Astrocyte (in vitro differentiated cells and primary cell): ENCODE data around the gene GLT8D2. TPM values are rescaled to one million over a fixed set of nuclear protein-coding genes. Genes with fewer than 3 reads are reported as not detected.

Experiments used
- DNase-seq: peaks from one replicate; pipeline ENCODE4 v3.0.0-alpha.2; 2010; ENCODE audit warnings: low read depth
- FAIRE-seq: peaks from 2 replicates; lab custom pipeline; 2011; peaks lifted over from hg19 to GRCh38; lab: Jason Lieb, UNC
- H2AFZ ChIP-seq: 2 replicates; pipeline ENCODE4 v1.6.0; 2012; ENCODE audit warnings: low read depth, low read length, inconsistent platforms
- H3K27ac ChIP-seq: 2 replicates; pipeline ENCODE4 v1.5.1; 2011; ENCODE audit warnings: low read depth, low read length, inconsistent platforms
- H3K27me3 ChIP-seq: 2 replicates; pipeline ENCODE4 v1.6.0; 2011; ENCODE audit warnings: low read length, inconsistent platforms; ENCODE audit not compliant: insufficient read depth
- H3K36me3 ChIP-seq: 2 replicates; pipeline ENCODE4 v1.5.1; 2011; ENCODE audit warnings: low read length, inconsistent platforms; ENCODE audit not compliant: insufficient read depth
- H3K4me1 ChIP-seq: 2 replicates; pipeline ENCODE4 v1.5.1; 2011; ENCODE audit warnings: low read length, inconsistent platforms; ENCODE audit not compliant: insufficient read depth
- H3K4me2 ChIP-seq: 2 replicates; pipeline ENCODE4 v1.6.0; 2012; ENCODE audit warnings: low read length, inconsistent platforms
- H3K4me3 ChIP-seq: 2 replicates; pipeline ENCODE4 v1.5.1; 2011; ENCODE audit warnings: low read depth, mild to moderate bottlenecking, low read length, inconsistent platforms; ENCODE audit not compliant: insufficient read depth
- H3K79me2 ChIP-seq: 2 replicates; pipeline ENCODE4 v1.6.0; 2012; ENCODE audit warnings: mild to moderate bottlenecking, low read length, inconsistent platforms; ENCODE audit not compliant: insufficient read depth
- H3K9ac ChIP-seq: 2 replicates; pipeline ENCODE4 v1.6.0; 2012; ENCODE audit warnings: mild to moderate bottlenecking, low read length, inconsistent platforms
- H3K9me3 ChIP-seq: 2 replicates; pipeline ENCODE4 v1.5.1; 2012; ENCODE audit warnings: low read depth, mild to moderate bottlenecking, low read length, inconsistent platforms; ENCODE audit not compliant: insufficient read depth
- H4K20me1 ChIP-seq: 2 replicates; pipeline ENCODE4 v1.6.0; 2012; ENCODE audit warnings: low read length, inconsistent platforms; ENCODE audit not compliant: insufficient read depth
- H3K27ac Mint-ChIP-seq: one replicate; pipeline ENCODE4 v1.8.0; 2021; ENCODE audit warnings: mild to moderate bottlenecking, mixed read lengths; ENCODE audit not compliant: unreplicated experiment
- H3K27me3 Mint-ChIP-seq: one replicate; pipeline ENCODE4 v1.8.0; 2021; ENCODE audit warnings: low read depth, mixed read lengths; ENCODE audit not compliant: unreplicated experiment
- H3K36me3 Mint-ChIP-seq: one replicate; pipeline ENCODE4 v1.8.0; 2021; ENCODE audit warnings: low read depth, mixed read lengths; ENCODE audit not compliant: unreplicated experiment
- H3K4me1 Mint-ChIP-seq: one replicate; pipeline ENCODE4 v1.8.0; 2021; ENCODE audit warnings: low read depth, mixed read lengths; ENCODE audit not compliant: unreplicated experiment
- H3K4me3 Mint-ChIP-seq: one replicate; pipeline ENCODE4 v1.8.0; 2021; ENCODE audit warnings: mild to moderate bottlenecking, moderate library complexity, mixed read lengths; ENCODE audit not compliant: unreplicated experiment
- H3K9me3 Mint-ChIP-seq: one replicate; pipeline ENCODE4 v1.8.0; 2021; ENCODE audit warnings: mild to moderate bottlenecking, mixed read lengths; ENCODE audit not compliant: unreplicated experiment
- EZH2 ChIP-seq: IDR thresholded peaks from 2 replicates; pipeline ENCODE4 v1.6.1; 2012; ENCODE audit warnings: mild to moderate bottlenecking, low read length, inconsistent platforms; ENCODE audit not compliant: insufficient read depth
- total RNA-seq: library from RNA; stranded (reverse); gene quantifications from 2 replicates; pipeline ENCODE4 v1.2.1, GENCODE V29; 2021
- TF ChIP-seq, protein P1 (sequence below): IDR thresholded peaks from 2 replicates; pipeline ENCODE4 v1.5.1; 2011; ENCODE audit warnings: low read depth, mild to moderate bottlenecking, inconsistent platforms, low read length, moderate library complexity; ENCODE audit not compliant: insufficient read depth

GLT8D2 gene
- total RNA-seq, 1 donor from 2014 or later: 11.1 TPM

GRCh38 chr12:103957865-103958388, 92.1 kb downstream of the GLT8D2 start:
- Histone ChIP-seq H3K27me3 (no peaks in the 10 kb centered on the region), H4K20me1 (peaks cover 9% of the 10 kb centered on the region), H3K4me2 (peak overlapping the region; percentile 95), H3K79me2 (peaks cover 41% of the 10 kb centered on the region), H3K27ac (peak overlapping the region; percentile 84), H3K4me1 (peaks cover 17% of the 10 kb centered on the region), H3K36me3 (peaks cover 16% of the 10 kb centered on the region), H3K9ac (peak overlapping the region; percentile 90), H3K4me3 (peak overlapping the region; percentile 86), H2AFZ (no peak overlapping the region), H3K9me3 (no peaks in the 10 kb centered on the region)
- H3K27me3 Mint-ChIP-seq: no peaks in the 10 kb centered on the region
- peaks cover 16% of the 10 kb centered on the region for H3K4me1 Mint-ChIP-seq
- H3K9me3 Mint-ChIP-seq: no peaks in the 10 kb centered on the region
- TF ChIP-seq EZH2: no peak
- TF ChIP-seq, protein P1, sequence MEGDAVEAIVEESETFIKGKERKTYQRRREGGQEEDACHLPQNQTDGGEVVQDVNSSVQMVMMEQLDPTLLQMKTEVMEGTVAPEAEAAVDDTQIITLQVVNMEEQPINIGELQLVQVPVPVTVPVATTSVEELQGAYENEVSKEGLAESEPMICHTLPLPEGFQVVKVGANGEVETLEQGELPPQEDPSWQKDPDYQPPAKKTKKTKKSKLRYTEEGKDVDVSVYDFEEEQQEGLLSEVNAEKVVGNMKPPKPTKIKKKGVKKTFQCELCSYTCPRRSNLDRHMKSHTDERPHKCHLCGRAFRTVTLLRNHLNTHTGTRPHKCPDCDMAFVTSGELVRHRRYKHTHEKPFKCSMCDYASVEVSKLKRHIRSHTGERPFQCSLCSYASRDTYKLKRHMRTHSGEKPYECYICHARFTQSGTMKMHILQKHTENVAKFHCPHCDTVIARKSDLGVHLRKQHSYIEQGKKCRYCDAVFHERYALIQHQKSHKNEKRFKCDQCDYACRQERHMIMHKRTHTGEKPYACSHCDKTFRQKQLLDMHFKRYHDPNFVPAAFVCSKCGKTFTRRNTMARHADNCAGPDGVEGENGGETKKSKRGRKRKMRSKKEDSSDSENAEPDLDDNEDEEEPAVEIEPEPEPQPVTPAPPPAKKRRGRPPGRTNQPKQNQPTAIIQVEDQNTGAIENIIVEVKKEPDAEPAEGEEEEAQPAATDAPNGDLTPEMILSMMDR: no peak
- DNase-seq: no peak
- H3K36me3 Mint-ChIP-seq: no peaks in the 10 kb centered on the region
- peak overlapping the region; percentile 99 for H3K27ac Mint-ChIP-seq
- FAIRE-seq: no peak
- H3K4me3 Mint-ChIP-seq: peak overlapping the region; percentile 92

DNA sequence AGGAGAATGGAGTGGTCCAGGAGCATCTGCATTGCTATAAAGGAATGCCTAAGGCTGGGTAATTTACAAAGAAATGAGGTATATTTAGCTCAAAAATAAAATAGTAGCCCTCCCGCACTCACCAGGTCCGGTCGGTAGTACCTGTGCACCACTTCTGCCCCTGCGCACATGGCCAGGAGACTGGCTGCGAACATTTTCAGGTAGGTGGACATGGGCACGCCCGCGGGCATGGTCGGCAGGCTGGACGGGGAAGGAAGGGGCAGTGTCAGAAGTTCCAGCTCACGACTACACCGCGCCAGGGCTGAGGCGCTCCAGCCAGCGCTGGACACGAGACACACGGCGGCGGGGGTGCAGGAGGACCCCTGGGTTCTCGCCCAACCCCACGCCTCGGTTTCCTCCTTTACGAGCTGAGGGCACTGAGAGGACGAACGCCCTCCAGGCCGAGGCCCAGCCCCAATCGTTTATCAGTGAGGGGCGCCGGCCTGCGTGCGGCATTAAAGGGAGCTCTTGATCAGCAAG, 93.4 kb downstream of the GLT8D2 start:
- peaks cover 15% of the 10 kb centered on the region for H4K20me1 ChIP-seq
- Mint-ChIP-seq H3K27me3 (no peaks in the 10 kb centered on the region), H3K27ac (peak overlapping the region; percentile 99), H3K4me1 (peaks cover 16% of the 10 kb centered on the region), H3K9me3 (no peaks in the 10 kb centered on the region), H3K36me3 (peaks cover 2% of the 10 kb centered on the region), H3K4me3 (peak overlapping the region; percentile 92)
- peak overlapping the region; percentile 97 for H2AFZ ChIP-seq
- peaks cover 24% of the 10 kb centered on the region for H3K36me3 ChIP-seq
- H3K79me2 ChIP-seq: peaks cover 51% of the 10 kb centered on the region
- no peaks in the 10 kb centered on the region for H3K27me3 ChIP-seq
- FAIRE-seq: no peak
- H3K4me3 ChIP-seq: peak overlapping the region; percentile 86
- H3K4me1 ChIP-seq: peaks cover 17% of the 10 kb centered on the region
- TF ChIP-seq EZH2: no peak
- TF ChIP-seq, protein P1: no peak
- peak overlapping the region; percentile 95 for H3K4me2 ChIP-seq
- DNase-seq: peak; percentile 9
- H3K9me3 ChIP-seq: no peaks in the 10 kb centered on the region
- peak overlapping the region; percentile 90 for H3K9ac ChIP-seq
- peak overlapping the region; percentile 84 for H3K27ac ChIP-seq

DNA sequence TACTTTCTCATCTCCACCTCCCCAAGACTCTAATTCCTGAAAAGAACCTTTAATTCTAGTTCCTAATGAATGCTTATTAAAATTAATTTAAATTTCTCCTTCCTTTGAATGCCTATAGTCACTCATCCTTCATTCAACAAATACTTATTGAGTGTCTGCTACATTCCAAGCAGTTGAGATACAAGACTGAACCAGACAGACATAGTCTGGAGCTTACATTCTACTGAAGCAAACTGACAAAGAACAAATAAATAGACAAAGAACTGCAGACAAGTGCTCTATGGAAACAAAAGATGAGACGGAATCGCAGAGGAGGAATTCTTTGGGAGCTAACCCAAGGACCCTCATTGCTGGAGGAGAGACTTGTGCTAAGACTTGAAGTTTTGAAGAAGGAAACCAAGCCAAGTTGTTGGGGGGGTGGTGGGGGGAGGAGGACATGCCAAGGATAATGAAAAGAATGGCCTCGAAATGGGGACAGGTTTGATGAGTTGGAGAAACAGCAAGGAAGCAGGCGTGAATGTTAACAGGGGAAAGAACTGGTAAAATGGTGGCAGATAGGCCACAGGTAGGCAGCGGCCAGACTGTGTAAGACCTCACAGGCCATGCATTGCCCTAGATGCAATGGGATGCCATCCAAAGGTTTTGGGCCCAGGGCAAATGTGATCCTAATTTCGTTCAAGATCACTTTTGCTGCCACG, 94.0 kb downstream of the GLT8D2 start:
- H3K4me3 ChIP-seq: peak overlapping the region; percentile 86
- Mint-ChIP-seq H3K36me3 (peaks cover 2% of the 10 kb centered on the region), H3K27ac (peak overlapping the region; percentile 99), H3K4me1 (peaks cover 16% of the 10 kb centered on the region), H3K27me3 (no peaks in the 10 kb centered on the region), H3K4me3 (peak overlapping the region; percentile 92), H3K9me3 (no peaks in the 10 kb centered on the region)
- H3K36me3 ChIP-seq: peaks cover 29% of the 10 kb centered on the region
- H3K27ac ChIP-seq: peak overlapping the region; percentile 84
- peak overlapping the region; percentile 90 for H3K9ac ChIP-seq
- peaks cover 15% of the 10 kb centered on the region for H4K20me1 ChIP-seq
- peak; percentile 53 for DNase-seq
- H3K4me2 ChIP-seq: peak overlapping the region; percentile 95
- H2AFZ ChIP-seq: peak overlapping the region; percentile 97
- H3K4me1 ChIP-seq: peaks cover 17% of the 10 kb centered on the region
- FAIRE-seq: no peak
- H3K9me3 ChIP-seq: no peaks in the 10 kb centered on the region
- H3K79me2 ChIP-seq: peaks cover 54% of the 10 kb centered on the region
- no peaks in the 10 kb centered on the region for H3K27me3 ChIP-seq
- TF ChIP-seq, protein P1: no peak
- no peak for TF ChIP-seq EZH2
